SU-DHL-6 (cell line): Measurements from ENCODE around the gene CKM.

Source experiments
- H2AFZ ChIP-seq: fragments of 200-600 bp; sonication (generic); 2 replicates; pipeline ENCODE4 v1.6.1; 2014; ENCODE audit warnings: low read depth, mild to moderate bottlenecking, moderate library complexity, mixed read lengths, antibody characterized with exemption, low read length; ENCODE audit not compliant: severe bottlenecking
- H3F3A ChIP-seq: fragments of 200-600 bp; shearing (Covaris generic); 2 replicates; pipeline ENCODE4 v1.6.0; 2016; ENCODE audit warnings: antibody characterized with exemption, mild to moderate bottlenecking; ENCODE audit not compliant: insufficient read depth
- H3K27ac ChIP-seq: fragments of 200-600 bp; sonication (generic); 2 replicates; pipeline ENCODE4 v1.5.1; 2016; ENCODE audit warnings: low read depth, mild to moderate bottlenecking, low read length, moderate library complexity, mixed read lengths
- H3K27me3 ChIP-seq: fragments of 200-600 bp; sonication (generic), shearing (Covaris generic); 2 replicates; pipeline ENCODE4 v1.6.0; 2014; ENCODE audit warnings: mild to moderate bottlenecking, low read length
- H3K36me3 ChIP-seq: fragments of 200-600 bp; sonication (generic); 2 replicates; pipeline ENCODE4 v1.6.1; 2014; ENCODE audit warnings: mild to moderate bottlenecking, low read length, mixed read lengths
- H3K4me2 ChIP-seq: fragments of 300-600, 200-600 bp; shearing (Covaris generic), sonication (generic); 2 replicates; pipeline ENCODE4 v1.6.0; 2014; ENCODE audit warnings: low read length, low read depth, mild to moderate bottlenecking; ENCODE audit not compliant: poor library complexity, severe bottlenecking
- H3K4me3 ChIP-seq: fragments of 200-600 bp; sonication (generic); 2 replicates; pipeline ENCODE4 v1.5.1; 2014; ENCODE audit warnings: antibody characterized with exemption, low read length, mild to moderate bottlenecking, mixed read lengths; ENCODE audit not compliant: insufficient read depth, poor library complexity, severe bottlenecking
- H3K79me2 ChIP-seq: fragments of 200-600 bp; sonication (generic); 2 replicates; pipeline ENCODE4 v1.6.1; 2014; ENCODE audit warnings: mild to moderate bottlenecking, low read length, moderate library complexity; ENCODE audit not compliant: insufficient read depth
- H3K9ac ChIP-seq: fragments of 200-600 bp; sonication (generic); 2 replicates; pipeline ENCODE4 v1.7.0; 2014; ENCODE audit warnings: mild to moderate bottlenecking, low read length
- H3K9me2 ChIP-seq: fragments of 200-600 bp; sonication (generic); replicated peaks from 2 replicates; pipeline ENCODE4 v1.6.1; 2014; ENCODE audit warnings: low read length; ENCODE audit not compliant: insufficient read depth
- H3K9me3 ChIP-seq: fragments of 200-600 bp; sonication (generic); 2 replicates; pipeline ENCODE4 v1.6.1; 2014; ENCODE audit warnings: low read length, mixed read lengths; ENCODE audit not compliant: insufficient read depth
- H4K20me1 ChIP-seq: fragments of 200-600 bp; sonication (generic); 2 replicates; pipeline ENCODE4 v1.6.1; 2014; ENCODE audit warnings: low read depth, mild to moderate bottlenecking, antibody characterized with exemption, low read length, moderate library complexity, mixed read lengths
- EZH2phosphoT487 ChIP-seq: fragments of 200-600 bp; sonication (generic), shearing (Covaris generic); conservative IDR thresholded peaks from 2 replicates; pipeline ENCODE4 v1.6.1; 2018; ENCODE audit warnings: mild to moderate bottlenecking, antibody characterized with exemption, low read length, moderate library complexity, mixed read lengths
- TF ChIP-seq, protein P1 (sequence below): fragments of 200-600 bp; sonication (generic); IDR thresholded peaks from one replicate; pipeline ENCODE4 v1.5.1; 2017; ENCODE audit warnings: antibody characterized with exemption, mild to moderate bottlenecking, low read length, moderate library complexity; ENCODE audit not compliant: insufficient read depth, poor library complexity, severe bottlenecking

Gene CKM

DNA sequence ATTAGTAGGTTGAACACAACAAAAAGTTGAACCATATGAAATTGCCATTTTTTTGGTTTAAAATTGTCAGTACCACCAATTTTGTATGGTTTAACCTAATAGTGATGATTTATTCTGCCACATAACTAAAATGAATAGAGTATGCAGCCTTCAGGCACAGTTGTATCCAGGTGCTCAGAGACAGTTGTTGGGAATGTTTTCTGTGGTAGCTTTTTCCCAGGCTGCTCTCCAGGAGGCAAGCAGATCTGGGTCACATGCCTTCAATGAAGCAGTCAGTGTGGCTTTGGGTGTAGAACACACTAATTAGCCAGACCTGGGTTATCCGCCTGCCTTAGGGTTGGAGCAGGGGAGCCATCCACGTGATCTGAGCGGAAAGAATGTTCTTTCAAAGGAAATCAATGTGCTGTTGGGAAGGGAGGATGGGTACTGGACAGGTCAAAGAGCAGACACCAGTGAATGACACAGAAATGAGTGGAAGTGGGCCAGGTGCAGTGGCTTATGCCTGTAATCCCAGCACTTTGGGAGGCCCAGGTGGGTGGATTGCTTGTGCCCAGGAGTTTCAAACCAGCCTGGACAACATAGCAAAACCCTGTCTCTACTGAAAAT lies 43.0 kb downstream of the CKM start:
- H3K79me2 ChIP-seq: no peaks in the 10 kb centered on the region
- H3K4me2 ChIP-seq: no peak overlapping the region
- no peak overlapping the region for H2AFZ ChIP-seq
- TF ChIP-seq, protein P1, sequence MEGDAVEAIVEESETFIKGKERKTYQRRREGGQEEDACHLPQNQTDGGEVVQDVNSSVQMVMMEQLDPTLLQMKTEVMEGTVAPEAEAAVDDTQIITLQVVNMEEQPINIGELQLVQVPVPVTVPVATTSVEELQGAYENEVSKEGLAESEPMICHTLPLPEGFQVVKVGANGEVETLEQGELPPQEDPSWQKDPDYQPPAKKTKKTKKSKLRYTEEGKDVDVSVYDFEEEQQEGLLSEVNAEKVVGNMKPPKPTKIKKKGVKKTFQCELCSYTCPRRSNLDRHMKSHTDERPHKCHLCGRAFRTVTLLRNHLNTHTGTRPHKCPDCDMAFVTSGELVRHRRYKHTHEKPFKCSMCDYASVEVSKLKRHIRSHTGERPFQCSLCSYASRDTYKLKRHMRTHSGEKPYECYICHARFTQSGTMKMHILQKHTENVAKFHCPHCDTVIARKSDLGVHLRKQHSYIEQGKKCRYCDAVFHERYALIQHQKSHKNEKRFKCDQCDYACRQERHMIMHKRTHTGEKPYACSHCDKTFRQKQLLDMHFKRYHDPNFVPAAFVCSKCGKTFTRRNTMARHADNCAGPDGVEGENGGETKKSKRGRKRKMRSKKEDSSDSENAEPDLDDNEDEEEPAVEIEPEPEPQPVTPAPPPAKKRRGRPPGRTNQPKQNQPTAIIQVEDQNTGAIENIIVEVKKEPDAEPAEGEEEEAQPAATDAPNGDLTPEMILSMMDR: no peak
- no peak for TF ChIP-seq EZH2phosphoT487
- H3K9ac ChIP-seq: no peak overlapping the region
- no peak overlapping the region for H3K4me3 ChIP-seq
- no peaks in the 10 kb centered on the region for H3K9me2 ChIP-seq
- H3F3A ChIP-seq: no peaks in the 10 kb centered on the region
- no peaks in the 10 kb centered on the region for H3K36me3 ChIP-seq
- H3K27me3 ChIP-seq: no peaks in the 10 kb centered on the region
- H3K9me3 ChIP-seq: no peaks in the 10 kb centered on the region
- no peak overlapping the region for H3K27ac ChIP-seq
- H4K20me1 ChIP-seq: no peaks in the 10 kb centered on the region

DNA sequence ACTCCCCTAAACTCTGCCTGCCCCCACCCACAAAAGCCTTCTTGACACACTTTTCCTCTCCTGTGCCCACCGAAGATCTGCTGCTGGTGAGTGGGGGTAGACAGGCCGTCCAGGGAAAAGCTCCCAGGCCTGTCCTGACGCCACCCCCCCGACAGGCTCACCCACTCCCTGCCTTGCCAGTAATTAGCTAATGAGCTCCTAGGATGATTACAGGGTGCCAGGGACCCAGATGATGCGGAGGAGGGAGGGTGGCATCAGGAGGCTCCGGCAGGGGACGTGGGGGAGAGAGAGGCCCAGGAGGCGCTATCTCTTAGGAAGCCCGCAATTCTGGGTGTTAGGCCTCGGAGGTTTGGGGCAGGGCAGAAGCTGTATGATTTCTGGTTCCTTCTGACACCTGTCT lies 44.6 kb downstream of the CKM start:
- H3K36me3 ChIP-seq: no peaks in the 10 kb centered on the region
- no peaks in the 10 kb centered on the region for H3K9me2 ChIP-seq
- H3F3A ChIP-seq: no peaks in the 10 kb centered on the region
- H4K20me1 ChIP-seq: no peaks in the 10 kb centered on the region
- H3K9ac ChIP-seq: no peak overlapping the region
- no peaks in the 10 kb centered on the region for H3K27me3 ChIP-seq
- no peak overlapping the region for H3K4me3 ChIP-seq
- no peaks in the 10 kb centered on the region for H3K9me3 ChIP-seq
- H3K4me2 ChIP-seq: no peak overlapping the region
- no peaks in the 10 kb centered on the region for H3K79me2 ChIP-seq
- no peak overlapping the region for H3K27ac ChIP-seq
- H2AFZ ChIP-seq: no peak overlapping the region
- no peak for TF ChIP-seq EZH2phosphoT487
- TF ChIP-seq, protein P1: no peak

DNA sequence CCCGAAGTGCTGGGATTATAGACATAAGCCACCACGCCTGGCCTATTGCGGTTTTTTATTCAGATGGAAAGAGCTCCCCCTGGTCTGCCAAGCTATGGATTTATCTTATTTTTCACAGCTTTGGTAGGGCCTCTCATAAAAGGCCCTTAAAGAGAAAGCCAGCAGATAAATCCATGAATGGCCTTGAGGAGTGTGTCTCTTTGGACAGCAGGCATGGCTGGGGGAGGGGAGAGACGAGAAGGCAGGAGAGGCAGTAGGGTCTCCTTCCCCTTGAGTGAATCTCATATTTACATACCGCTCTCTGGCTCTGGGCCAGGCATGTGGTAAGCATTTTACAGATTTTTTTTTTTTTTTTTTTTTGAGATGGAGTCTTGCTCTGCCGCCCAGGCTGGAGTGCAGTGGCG lies 46.4 kb downstream of the CKM start:
- no peak overlapping the region for H2AFZ ChIP-seq
- no peaks in the 10 kb centered on the region for H3K9me3 ChIP-seq
- H3K27me3 ChIP-seq: no peaks in the 10 kb centered on the region
- H3K4me2 ChIP-seq: no peak overlapping the region
- H3K9me2 ChIP-seq: no peaks in the 10 kb centered on the region
- TF ChIP-seq EZH2phosphoT487: no peak
- H3K79me2 ChIP-seq: no peaks in the 10 kb centered on the region
- H3K36me3 ChIP-seq: no peaks in the 10 kb centered on the region
- H3K9ac ChIP-seq: no peak overlapping the region
- H3K27ac ChIP-seq: no peak overlapping the region
- no peaks in the 10 kb centered on the region for H4K20me1 ChIP-seq
- H3K4me3 ChIP-seq: no peak overlapping the region
- H3F3A ChIP-seq: no peaks in the 10 kb centered on the region

DNA sequence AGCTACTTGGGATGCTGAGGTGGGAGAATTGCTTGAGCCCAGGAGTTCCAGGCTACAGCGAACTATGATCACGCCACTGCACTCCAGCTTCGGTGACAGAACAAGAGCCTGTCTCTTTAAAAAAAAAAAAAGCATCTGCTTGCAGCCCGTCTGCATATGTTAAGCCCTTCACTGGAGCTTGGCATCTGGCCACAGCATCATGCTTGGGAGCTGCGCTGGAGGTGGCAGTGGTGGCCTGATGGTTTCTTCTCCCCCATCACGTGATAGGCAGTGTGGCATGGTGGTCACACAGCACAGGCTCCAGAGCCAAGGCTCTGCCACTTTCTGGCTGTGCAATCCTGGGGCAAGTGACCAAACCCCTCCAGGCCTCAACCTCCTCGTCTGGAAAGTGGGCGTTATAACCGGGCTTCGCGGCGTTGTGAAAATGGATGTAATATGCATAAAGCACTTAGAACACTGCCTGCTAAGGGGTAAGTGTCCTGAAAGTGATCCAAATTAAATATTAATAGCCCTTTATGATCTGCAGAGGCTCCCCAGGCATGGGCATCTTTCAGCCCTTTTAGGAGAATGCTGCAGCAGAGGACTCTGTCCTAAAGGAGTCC lies 47.2 kb downstream of the CKM start:
- no peaks in the 10 kb centered on the region for H3K27me3 ChIP-seq
- no peak overlapping the region for H3K4me2 ChIP-seq
- no peaks in the 10 kb centered on the region for H3K36me3 ChIP-seq
- no peak overlapping the region for H3K27ac ChIP-seq
- H3K9me3 ChIP-seq: no peaks in the 10 kb centered on the region
- no peaks in the 10 kb centered on the region for H3K79me2 ChIP-seq
- no peaks in the 10 kb centered on the region for H3F3A ChIP-seq
- no peaks in the 10 kb centered on the region for H3K9me2 ChIP-seq
- H2AFZ ChIP-seq: no peak overlapping the region
- TF ChIP-seq, protein P1: no peak
- no peak for TF ChIP-seq EZH2phosphoT487
- no peaks in the 10 kb centered on the region for H4K20me1 ChIP-seq
- H3K9ac ChIP-seq: no peak overlapping the region
- H3K4me3 ChIP-seq: no peak overlapping the region
